Stimulated activated CD4-positive, alpha-beta T cell treated with anti-CD3 and anti-CD28 coated beads, TNF-alpha, amount 100 ng/mL, for 24 hours (primary cell): ENCODE data around the gene FRAT2.

ENCODE experiments used
- DNase-seq, 3 experiments: peaks; one replicate each; pipeline ENCODE4 v3.0.0-alpha.2; 2020; ENCODE audit warnings: low read depth in 3 of 3

The FRAT2 gene

DNA sequence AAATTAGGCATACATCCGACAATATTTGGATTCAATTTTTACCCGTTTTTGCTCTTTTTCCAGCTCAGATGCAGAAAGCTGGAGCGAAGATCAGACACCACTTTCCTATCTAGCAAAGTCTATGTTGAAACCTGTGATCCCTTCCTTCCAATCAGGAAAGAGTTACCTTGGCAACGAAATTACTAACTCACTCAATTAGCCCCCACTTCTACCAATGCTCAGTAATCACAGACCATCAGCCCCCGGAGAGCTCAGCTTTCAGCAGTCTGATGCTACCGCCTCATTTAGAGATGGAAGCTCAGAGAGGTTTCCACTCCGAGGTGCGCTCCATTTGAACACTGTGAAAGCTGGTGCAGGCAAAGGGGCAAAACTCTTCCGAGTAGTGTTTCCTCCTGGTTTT is 8.8 kb downstream of the FRAT2 start:
- no peak for DNase-seq

DNA sequence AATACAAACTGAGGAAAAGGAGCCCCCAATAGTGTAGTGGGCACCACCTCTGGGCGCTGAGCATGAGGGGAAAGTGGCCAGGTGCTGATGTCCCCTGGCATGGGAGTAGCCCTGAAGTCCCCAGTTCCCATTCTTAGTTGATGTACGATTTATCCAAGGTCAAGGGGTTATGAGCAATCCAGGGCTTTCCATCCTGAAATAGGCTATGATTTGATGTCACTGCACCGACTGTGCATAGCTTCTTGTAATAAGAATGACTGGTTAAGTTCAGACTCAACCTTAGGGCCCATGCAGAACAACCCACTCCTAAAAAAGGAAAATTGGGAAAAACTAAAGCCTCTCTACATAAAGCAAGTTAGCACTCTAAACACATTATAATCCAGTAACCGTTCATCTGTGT is 11.0 kb downstream of the FRAT2 start:
- DNase-seq: no peak

DNA sequence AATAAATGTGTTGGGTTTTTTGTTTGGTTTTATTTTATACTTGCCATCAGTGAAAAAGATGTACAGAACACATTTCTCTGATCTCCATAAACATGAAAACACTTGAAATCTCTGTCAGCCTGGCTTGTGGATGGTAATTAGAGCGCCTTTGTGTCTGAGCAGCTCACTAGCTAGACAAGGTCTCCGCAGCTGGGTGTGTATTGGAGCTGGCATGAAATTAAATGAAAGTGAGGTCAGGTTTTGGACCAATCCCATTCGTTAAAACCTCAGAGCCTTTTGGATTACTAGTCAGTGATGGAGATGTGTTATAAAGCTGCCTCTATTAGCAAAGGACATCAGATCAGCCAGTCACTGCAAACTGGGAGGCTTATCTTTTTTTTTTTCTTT is 12.7 kb downstream of the FRAT2 start:
- DNase-seq: no peak

DNA sequence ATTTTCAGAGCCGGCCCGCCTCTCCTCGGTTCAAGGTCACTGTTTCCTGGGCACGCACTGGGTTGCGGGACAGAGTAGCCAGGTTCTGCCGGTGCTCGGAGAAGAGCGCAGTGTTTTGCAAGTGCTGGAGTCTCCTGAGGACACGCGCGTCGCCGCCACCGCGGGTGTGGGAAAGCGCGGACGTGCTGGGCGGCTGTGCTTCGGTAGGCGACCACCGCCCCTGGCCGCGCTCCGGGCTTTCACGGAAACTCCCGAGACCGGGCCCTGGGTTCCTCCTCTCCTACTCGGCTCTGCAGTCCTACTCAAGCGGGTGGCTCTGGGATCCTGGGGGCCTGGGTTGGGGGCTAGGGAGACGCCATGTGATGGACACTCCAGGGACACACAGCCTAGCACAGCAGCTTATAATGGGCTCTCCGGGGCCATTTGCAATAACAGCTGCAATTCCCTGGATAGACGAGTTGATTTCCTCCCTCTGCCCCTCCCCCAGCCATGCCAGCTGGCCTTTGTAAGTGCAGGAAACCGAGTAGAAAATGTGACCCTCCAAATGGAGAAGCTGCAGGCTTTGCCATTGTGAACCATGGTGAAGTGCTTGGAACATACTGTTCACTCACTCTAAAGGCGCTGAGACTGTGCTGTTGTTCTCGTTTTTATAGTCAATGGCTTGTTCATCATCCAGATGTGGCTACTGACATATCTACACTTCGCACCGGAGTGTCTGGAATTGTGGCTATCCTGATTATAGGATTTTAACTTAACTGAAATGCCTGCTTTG is 13.3 kb downstream of the FRAT2 start:
- DNase-seq: peak in 1 of 3 experiments; percentile 11

DNA sequence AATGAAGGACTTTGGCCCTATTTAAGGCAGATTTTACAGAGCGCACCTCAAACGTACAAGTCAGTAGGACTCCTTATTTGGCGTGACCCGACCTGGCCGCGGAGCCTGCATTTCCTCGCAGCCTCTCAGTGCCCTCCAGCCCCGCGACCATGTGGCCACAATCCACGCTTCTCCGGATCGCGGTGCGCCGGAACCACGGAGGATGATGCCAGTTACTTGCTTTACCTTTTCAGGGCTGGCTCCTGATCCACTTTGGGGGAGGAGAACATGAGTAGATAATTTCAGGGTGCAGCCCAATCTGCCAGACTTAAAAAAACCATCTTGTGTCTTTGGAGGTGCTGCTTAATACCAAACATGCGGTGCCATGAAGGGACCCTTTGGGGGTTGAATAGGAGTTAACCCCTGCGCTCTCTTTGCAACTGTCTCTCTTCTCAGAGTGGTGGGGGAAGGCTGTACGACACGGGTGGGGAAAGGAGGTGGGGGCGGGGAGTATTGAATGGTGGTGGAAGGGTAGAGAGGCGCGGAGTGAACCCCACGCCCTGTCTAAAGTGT is 14.0 kb downstream of the FRAT2 start:
- DNase-seq: peak in 1 of 3 experiments; percentile 7

DNA sequence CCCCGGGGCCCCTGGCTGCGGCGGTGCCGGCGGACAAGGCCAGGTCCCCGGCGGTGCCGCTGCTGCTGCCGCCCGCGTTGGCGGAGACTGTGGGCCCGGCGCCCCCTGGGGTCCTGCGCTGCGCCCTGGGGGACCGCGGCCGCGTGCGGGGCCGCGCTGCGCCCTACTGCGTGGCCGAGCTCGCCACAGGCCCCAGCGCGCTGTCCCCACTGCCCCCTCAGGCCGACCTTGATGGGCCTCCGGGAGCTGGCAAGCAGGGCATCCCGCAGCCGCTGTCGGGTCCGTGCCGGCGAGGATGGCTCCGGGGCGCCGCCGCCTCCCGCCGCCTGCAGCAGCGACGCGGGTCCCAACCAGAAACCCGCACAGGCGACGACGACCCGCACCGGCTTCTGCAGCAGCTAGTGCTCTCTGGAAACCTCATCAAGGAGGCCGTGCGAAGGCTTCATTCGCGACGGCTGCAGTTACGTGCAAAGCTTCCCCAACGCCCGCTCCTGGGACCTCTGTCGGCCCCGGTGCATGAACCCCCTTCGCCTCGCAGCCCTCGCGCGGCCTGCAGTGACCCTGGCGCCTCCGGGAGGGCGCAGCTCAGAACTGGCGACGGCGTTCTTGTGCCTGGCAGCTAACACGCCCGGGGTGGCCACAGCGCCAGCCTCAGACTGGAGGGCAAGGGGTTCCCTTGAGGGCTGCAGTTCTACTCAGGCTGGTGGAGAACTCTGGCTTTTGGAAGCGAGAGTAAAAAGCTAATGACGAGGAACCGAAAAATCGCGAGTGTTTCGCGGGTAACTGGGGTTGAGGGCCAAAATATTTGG is 14.7 kb downstream of the FRAT2 start:
- peak; percentile 34 to 58 (median 36) for DNase-seq

DNA sequence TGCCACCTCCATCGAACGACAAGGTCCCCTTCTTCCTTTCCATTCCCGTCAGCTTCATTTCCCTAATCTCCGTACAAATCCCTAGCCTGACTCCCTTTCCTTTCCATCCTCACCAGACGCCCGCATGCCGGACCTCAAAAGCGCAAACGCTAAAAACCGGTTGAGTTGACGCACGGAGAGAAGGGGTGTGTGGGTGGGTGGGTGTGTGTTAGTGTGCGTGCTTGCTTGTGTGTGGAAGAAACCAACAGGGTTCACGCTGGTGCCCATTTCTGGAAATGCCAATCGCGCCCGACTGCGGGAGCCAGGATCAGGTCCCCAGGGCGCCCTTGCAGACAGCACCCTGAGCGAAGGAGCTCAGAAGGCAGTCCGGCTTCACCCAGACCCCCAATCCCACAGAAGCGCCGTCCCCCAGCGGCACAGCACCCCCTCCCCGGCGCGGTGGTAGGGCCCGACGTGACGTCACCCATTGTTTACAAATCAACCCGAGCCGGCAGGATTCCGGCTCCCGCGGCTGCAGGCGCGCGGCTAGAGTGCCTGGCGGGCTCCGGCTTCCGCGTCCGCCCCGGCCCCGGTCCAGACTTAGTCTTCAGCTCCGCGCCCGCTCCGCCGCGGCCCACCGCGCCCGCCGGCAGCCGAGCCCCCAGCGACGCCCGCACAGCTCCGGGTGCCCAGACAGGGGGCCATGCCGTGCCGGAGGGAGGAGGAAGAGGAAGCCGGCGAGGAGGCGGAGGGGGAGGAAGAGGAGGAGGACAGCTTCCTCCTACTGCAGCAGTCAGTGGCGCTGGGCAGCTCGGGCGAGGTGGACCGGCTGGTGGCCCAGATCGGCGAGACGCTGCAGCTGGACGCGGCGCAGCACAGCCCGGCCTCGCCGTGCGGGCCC is 15.5 kb downstream of the FRAT2 start, which contains the start of gene FRAT1:
Gene FRAT1 (plus strand): TSS at position 500 of the 880 bp plus-strand sequence. CDS start 183 bp downstream, at position 683.
- DNase-seq: peak; percentile 67 to 85 (median 74)

DNA sequence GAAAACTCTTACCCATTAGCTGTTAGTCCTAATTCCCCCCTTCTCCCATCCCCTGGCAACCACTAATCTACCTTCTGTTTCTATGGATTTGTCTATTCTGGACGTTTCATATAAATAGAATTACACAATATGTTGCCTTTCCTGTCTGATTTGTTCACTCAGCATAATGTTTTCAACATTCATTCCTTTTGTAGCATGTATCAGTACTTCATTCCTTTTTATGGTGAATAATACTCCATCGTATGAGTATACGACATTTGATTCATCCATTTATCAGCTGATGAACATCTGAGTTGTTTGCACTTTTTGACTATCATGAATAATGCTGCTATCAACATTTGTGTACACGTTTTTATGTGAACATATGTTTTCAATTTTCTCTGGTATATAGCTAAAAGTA is 19.9 kb downstream of the FRAT2 start:
- DNase-seq: no peak

DNA sequence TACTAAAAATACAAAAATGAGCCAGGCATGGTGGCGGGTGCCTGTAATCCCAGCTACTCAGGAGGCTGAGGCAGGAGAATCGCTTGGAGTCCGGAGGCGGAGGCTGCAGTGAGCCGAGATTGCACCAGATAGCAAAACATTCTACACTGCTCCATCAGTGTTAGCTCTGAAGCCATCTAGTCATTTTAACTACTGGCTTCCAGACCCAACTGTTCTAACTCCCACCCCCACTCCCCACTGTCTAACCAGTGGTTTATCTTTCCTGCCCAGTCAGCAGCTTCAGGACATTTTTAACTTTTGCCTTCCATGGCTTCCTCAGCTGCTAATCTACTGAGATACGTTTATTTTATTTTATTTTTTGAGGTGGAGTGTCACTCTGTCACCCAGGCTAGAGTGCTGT is 21.6 kb downstream of the FRAT2 start:
- DNase-seq: no peak

DNA sequence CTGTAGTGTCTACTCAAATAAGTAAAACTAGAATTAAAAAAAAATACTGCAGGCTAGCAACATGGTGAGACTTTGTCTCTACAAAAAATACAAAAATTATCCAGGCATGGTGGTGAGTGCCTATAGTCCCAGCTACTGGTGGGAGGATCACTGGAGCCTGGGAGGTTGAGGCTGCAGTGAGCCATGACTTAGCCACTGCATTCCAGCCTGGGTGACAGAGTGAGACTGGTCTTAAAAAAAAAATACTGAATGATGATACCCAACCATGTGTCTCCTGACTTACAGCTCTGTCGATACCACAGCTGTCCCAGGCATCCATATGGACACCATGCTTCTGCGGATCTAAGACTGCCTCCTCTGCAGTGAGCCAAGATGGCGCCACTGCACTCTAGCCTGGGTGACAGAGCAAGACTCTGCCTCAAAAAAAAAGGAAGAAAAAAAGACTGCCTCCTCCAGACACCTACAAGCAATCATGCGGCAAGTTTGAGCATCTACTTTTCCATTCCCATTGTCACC is 23.4 kb downstream of the FRAT2 start:
- no peak for DNase-seq

DNA sequence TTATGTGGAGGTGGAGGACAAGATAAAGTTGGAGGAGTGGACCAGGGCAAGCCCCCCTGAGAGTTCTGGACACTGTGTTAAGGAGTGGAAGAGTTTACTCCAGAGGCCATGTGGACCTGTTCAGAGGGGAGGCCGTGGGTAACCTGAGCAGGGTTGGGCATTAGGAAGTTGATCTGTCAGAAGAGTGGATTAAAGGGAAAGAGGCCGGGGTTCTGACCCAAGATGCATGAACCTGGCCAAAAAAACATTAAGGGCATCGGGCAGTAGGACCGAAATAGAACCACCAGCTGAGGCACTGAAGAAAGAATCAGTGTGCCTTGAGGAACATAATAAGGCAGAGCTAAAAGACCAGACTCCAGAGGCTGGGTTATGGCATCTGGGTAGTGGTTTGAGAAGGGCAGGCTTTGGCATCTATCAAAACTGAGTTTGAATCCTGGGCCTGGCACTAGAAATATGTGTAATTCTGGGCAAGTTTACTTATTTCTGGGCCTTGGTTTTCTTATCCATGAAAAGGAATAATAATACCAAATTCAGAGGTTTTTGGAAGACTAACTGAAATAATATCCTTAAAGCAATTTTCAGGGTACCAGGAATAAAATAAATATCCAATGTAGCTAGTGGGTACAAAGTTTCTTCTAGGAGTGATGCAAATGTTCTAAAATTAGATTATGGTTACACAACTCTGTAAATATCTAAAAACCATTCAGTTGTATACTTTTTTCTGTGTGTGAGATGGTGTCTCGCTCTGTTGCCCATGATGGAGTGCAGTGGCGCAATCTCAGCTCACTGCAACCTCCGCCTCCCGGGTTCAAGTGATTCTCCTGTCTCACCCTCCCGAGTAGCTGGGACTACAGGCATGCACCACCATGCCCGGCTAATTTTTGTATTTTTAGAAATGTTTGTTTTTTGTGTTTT is 26.4 kb downstream of the FRAT2 start:
- DNase-seq: no peak

DNA sequence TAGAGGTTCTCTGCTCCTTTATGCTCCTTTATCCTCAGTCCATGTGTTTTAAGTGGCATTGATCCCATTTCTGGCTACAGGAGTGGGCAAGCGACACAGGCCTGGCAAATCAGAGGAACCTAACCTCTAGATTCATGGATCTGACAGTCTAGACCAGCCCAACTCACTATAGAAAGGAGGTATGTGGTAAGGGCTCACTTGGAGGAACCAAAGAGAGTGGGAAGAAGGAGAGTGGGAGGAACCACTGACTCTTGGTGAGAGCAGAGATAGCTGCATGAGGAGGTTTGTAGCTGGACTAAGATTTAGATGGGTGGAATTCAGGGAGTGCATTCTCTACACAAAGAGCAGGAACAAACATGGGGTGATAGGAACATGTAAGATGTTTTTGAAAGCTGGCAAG is 27.1 kb downstream of the FRAT2 start:
- DNase-seq: no peak

DNA sequence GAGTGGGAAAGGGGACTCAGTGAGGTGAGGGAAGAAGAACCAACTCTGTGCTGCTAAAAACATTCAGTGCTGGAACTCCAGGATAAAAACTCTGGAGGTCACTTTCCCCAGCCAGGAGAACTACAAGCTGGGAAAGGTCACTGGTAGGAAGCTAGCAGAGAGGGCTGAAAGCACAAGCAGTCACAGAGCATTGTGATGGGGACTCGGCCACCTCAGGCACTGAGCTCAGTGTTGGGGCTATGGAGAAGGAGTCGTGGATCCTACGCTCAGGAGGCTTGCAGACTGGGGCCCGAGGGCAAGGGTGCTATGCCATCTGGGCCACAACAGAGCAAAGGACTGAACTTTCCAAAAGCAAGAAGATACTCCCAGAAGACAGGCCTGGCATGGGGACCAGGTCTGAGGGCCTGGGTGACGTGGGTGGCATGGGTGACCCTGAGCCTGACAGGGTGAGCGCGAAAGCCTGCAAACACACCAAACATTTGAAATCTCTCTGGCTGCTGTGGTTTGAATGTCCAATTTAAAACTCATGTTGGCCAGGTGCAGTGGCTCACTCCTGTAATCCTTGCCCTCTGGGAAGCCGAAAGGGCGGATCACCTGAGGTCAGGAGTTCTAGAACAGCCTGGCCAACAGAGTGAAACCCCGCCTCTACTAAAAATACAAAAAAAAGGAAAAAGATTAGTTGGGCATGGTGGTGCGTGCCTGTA is 32.3 kb downstream of the FRAT2 start:
- DNase-seq: no peak

DNA sequence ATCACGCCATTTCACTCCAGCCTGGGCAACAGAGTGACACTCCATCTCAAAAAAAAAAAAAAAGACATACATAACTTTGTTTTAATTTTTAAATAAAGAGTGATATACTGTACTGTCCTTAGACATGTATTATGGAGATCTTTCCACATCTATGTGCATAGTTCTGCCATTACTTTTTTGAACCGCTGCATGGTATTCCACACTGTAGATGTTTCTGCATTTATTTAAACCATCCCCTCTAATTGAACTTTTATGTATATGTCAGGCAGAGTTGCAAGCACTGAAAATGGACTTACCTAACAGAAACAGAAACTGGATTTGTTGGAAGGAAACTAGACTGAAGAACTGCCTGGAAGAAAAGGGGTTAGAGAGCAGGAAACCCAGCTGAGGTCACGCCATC is 33.5 kb downstream of the FRAT2 start:
- DNase-seq: no peak

DNA sequence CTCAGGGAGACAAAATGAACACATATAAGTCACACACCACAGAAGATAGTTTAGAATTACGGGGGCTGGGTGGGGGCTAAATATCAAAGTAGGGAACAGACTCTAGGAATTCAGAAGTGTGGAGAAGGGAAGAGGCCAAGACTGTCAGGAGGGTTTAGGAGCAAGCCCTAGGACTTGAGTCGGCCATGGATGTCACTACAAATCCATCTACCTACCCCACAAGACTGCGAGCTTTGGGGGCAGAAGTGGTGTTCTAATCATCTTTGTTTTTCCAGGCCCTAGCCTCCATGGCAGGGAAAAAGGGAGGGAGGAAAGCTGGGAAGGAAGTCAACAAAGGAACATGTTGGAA is 36.3 kb downstream of the FRAT2 start:
- no peak for DNase-seq

DNA sequence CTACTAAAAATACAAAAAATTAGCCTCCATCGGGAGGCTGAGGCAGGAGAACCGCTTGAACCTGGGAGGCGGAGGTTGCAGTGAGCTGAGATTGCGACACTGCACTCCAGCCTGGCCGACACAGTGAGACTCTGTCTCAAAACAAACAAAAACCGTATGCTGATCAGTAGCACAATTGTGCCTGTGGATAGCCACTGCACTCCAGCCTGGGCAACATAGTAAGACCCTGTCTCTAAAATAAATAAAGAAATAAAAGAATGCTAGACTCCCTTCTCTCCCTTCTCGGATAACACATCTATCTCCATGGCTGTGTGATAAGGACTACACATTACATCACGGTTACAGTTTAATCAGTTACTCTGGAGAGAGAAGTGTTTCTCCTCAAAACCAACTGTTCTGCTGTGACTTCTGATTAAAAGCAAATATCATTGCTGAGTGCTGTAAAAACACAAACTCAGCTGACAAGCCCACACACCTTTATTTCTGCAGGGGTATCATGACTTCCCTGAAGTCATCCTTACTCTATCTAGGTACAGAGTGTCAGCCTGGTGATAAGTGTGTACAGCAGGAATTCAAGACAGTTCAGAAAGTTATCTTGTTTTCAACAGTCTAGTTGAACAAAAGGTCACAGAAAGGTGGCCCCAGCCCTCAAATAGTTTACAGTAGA is 36.8 kb downstream of the FRAT2 start:
- DNase-seq: no peak

DNA sequence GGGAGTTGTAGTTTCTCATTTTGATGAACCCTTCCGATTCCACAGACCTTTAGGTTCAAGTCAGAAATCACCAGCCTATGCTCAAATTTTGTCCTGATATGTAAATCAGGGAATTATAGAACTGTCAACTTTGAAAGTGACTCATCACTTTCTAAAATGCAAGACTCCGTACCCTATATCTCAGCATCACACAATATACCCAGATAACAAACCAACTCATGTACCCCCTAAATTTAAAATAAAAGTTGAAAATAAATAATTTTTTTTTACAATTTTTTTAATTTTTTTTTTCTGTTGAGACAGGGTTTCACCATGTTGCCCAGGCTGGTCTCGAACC is 41.7 kb downstream of the FRAT2 start:
- DNase-seq: no peak

DNA sequence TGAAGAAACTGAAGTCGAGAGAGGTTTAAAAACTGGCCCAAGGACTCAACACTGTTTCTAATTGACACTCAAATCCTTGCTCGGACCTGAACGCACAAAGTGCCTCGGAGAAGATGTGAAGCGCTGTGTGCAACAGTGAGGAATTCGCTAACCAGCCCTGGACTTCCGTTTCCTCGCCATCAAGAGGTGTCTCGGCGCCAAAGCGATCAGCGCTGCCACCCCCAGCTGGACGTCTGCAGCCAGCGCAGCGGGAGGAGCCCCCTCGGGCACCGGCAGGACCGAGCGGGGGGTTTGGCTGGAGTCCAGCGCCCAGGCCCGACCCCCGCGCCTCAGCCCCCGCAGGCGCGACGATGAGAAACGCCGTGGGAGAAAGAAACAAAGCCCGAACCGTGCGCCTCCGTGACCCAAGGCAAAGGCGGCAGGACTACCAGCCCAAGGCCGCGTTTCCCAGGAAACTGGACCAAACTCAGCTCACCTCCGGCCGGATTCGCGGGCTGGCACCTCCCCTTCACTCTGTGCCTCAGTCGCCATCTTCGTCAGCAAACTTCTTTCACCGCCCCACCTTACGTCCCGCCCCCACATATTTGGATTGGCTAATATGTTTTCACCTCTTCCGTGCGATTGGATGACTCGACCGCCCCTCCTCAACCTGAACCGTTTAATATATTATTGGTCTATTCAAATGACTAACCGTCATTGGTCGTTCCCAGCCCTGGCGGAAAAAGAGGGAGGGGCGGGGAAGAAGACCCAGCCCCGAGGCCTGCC is 42.2 kb downstream of the FRAT2 start, which contains the start of gene ARHGAP19:
Gene ARHGAP19 (minus strand): TSS at position 541 of the 765 bp plus-strand sequence. CDS start 10 bp downstream, at position 531.
- peak; percentile 85 to 93 (median 92) for DNase-seq
